SK-N-SH (cell line): ENCODE data around the gene SPOCK1. TPM values are rescaled to one million over a fixed set of nuclear protein-coding genes. Genes with fewer than 3 reads are reported as not detected.

ENCODE experiments used
- CTCF ChIA-PET: fragments of 300-600, 350-600 bp; formaldehyde crosslinking; extraction: SDS; loops from one replicate; lab custom pipeline; 2021; lab: Yijun Ruan, JAX
- POLR2A ChIA-PET: fragments of 350-600 bp; sonication (Branson Sonifier 250); formaldehyde crosslinking; extraction: SDS; loops from one replicate; lab custom pipeline; 2020; ENCODE audit warnings: antibody characterized with exemption, inconsistent platforms; lab: Yijun Ruan, JAX
- DNase-seq: peaks from one replicate; pipeline ENCODE4 v3.0.0; 2012
- H2AFZ ChIP-seq: fragments of 200-600 bp; sonication (generic); 2 replicates; pipeline ENCODE4 v1.8.1; 2016; ENCODE audit warnings: antibody characterized with exemption, mild to moderate bottlenecking, low read depth
- H3F3A ChIP-seq: fragments of 200-600 bp; sonication (generic); replicated peaks from 2 replicates; pipeline ENCODE3; 2016; ENCODE audit warnings: antibody characterized with exemption, mild to moderate bottlenecking; ENCODE audit not compliant: insufficient read depth
- H3K27ac ChIP-seq, 2 experiments: fragments of 200-500 bp in 1 of 2; fragments of 200-600 bp in 1 of 2; sonication (Bioruptor generic) in 1 of 2; sonication (generic), shearing (Covaris generic) in 1 of 2; 2 replicates each; pipeline versions ENCODE4 v1.5.1 to v1.6.1; 2014 to 2016; ENCODE audit warnings: low read depth in 2 of 2, inconsistent platforms in 1 of 2, low read length in 1 of 2, mild to moderate bottlenecking in 1 of 2, mixed read lengths in 1 of 2
- H3K27me3 ChIP-seq: fragments of 200-600 bp; sonication (generic), shearing (Covaris generic); 2 replicates; pipeline ENCODE4 v1.6.1; 2016; ENCODE audit warnings: mixed run types; ENCODE audit not compliant: insufficient read depth
- H3K36me3 ChIP-seq, 2 experiments: fragments of 200-500 bp in 1 of 2; fragments of 200-600 bp in 1 of 2; sonication (Bioruptor generic) in 1 of 2; sonication (generic) in 1 of 2; replicated peaks in 1 of 2; 2 replicates each; pipeline versions ENCODE3 to v1.5.1; 2014 to 2016; ENCODE audit warnings: low read length in 1 of 2, mild to moderate bottlenecking in 1 of 2; ENCODE audit not compliant: insufficient read depth in 2 of 2, control insufficient read depth in 1 of 2
- H3K4me1 ChIP-seq, 2 experiments: fragments of 200-500 bp in 1 of 2; fragments of 200-600 bp in 1 of 2; sonication (Bioruptor generic) in 1 of 2; sonication (generic), shearing (Covaris generic) in 1 of 2; 2 replicates each; pipeline versions ENCODE4 v1.5.1 to v1.6.1; 2014 to 2016; ENCODE audit warnings: low read depth in 1 of 2, low read length in 1 of 2, mixed run types in 1 of 2; ENCODE audit not compliant: insufficient read depth in 2 of 2, control insufficient read depth in 1 of 2
- H3K4me2 ChIP-seq: fragments of 200-600 bp; sonication (generic), shearing (Covaris generic); 2 replicates; pipeline ENCODE4 v1.6.1; 2017; ENCODE audit warnings: mixed run types
- H3K4me3 ChIP-seq, 2 experiments: fragments of 200-500 bp in 1 of 2; fragments of 200-600 bp in 1 of 2; sonication (Bioruptor generic) in 1 of 2; sonication (generic), shearing (Covaris generic) in 1 of 2; 2 replicates each; pipeline versions ENCODE4 v1.5.1 to v1.8.1; 2014 to 2016; ENCODE audit warnings: low read depth in 2 of 2, inconsistent platforms in 1 of 2, low read length in 1 of 2, mild to moderate bottlenecking in 1 of 2, mixed read lengths in 1 of 2, moderate library complexity in 1 of 2
- H3K79me2 ChIP-seq: fragments of 200-600 bp; sonication (generic); 2 replicates; pipeline ENCODE4 v1.8.1; 2017; ENCODE audit warnings: mild to moderate bottlenecking; ENCODE audit not compliant: insufficient read depth
- H3K9ac ChIP-seq: fragments of 200-600 bp; sonication (generic); 2 replicates; pipeline ENCODE4 v1.6.1; 2017; ENCODE audit warnings: mixed run types
- H3K9me2 ChIP-seq: fragments of 200-600 bp; sonication (generic); 2 replicates; pipeline ENCODE4 v1.6.1; 2017; ENCODE audit warnings: mixed run types
- H3K9me3 ChIP-seq: fragments of 200-600 bp; sonication (generic); 2 replicates; pipeline ENCODE4 v1.6.1; 2017; ENCODE audit warnings: mixed run types, mild to moderate bottlenecking, moderate library complexity
- H4K20me1 ChIP-seq: fragments of 200-600 bp; sonication (generic); 2 replicates; pipeline ENCODE4 v1.6.1; 2017; ENCODE audit warnings: mild to moderate bottlenecking, mixed run types; ENCODE audit not compliant: insufficient read depth
- CTCF ChIP-seq: fragments of 200-600 bp; sonication (generic); IDR thresholded peaks from 2 replicates; pipeline ENCODE4 v1.6.1; 2017; ENCODE audit warnings: antibody characterized with exemption, mild to moderate bottlenecking, moderate library complexity
- EZH2phosphoT487 ChIP-seq: fragments of 200-600 bp; sonication (generic); IDR thresholded peaks from 2 replicates; pipeline ENCODE4 v1.6.1; 2017; ENCODE audit warnings: low read depth, mixed run types, mild to moderate bottlenecking, antibody characterized with exemption, moderate library complexity, borderline replicate concordance
- FOXJ3 ChIP-seq: sonication (generic); formaldehyde crosslinking; IDR thresholded peaks from 2 replicates; pipeline ENCODE4 v1.5.1; 2020; ENCODE audit warnings: mild to moderate bottlenecking, missing genetic modification reagents
- GABPA ChIP-seq: IDR thresholded peaks from 2 replicates; pipeline ENCODE4 v1.4.0; 2012; ENCODE audit warnings: low read depth, mild to moderate bottlenecking
- GATA2 ChIP-seq: sonication (generic); formaldehyde crosslinking; IDR thresholded peaks from 2 replicates; pipeline ENCODE4 v1.5.0; 2020; ENCODE audit warnings: mild to moderate bottlenecking, missing genetic modification reagents
- IRF3 ChIP-seq: fragments of 150-350 bp; IDR thresholded peaks from 2 replicates; pipeline ENCODE4 v1.6.1; 2016; ENCODE audit warnings: mild to moderate bottlenecking, low read depth, low read length
- JUND ChIP-seq: IDR thresholded peaks from 2 replicates; pipeline ENCODE4 v1.4.0; 2012
- MEF2A ChIP-seq: IDR thresholded peaks from 2 replicates; pipeline ENCODE4 v1.4.0; 2012; ENCODE audit warnings: low read depth, borderline replicate concordance
- NRF1 ChIP-seq: IDR thresholded peaks from 2 replicates; pipeline ENCODE4 v1.6.1; 2012; ENCODE audit warnings: low read depth, mild to moderate bottlenecking, low read length
- PBX3 ChIP-seq: IDR thresholded peaks from 2 replicates; pipeline ENCODE4; 2012
- POLR2AphosphoS5 ChIP-seq: IDR thresholded peaks from 2 replicates; pipeline ENCODE4 v1.6.1; 2012; ENCODE audit warnings: low read depth, low read length
- SIN3A ChIP-seq: IDR thresholded peaks from 2 replicates; pipeline ENCODE4 v1.6.1; 2012; ENCODE audit warnings: low read depth, mild to moderate bottlenecking, low read length, moderate library complexity, borderline replicate concordance
- SMC3 ChIP-seq: IDR thresholded peaks from 2 replicates; pipeline ENCODE4 v1.6.1; 2012; ENCODE audit warnings: low read depth, low read length, improper control_type of control experiment
- USF1 ChIP-seq: IDR thresholded peaks from 2 replicates; pipeline ENCODE4 v1.4.0; 2012; ENCODE audit warnings: low read depth, borderline replicate concordance
- USF2 ChIP-seq: fragments of 150-350 bp; IDR thresholded peaks from 2 replicates; pipeline ENCODE4 v1.6.1; 2017; ENCODE audit warnings: antibody characterized with exemption, low read length, low read depth, borderline replicate concordance
- ZBTB33 ChIP-seq: IDR thresholded peaks from 2 replicates; pipeline ENCODE4 v1.4.0; 2012; ENCODE audit warnings: low read depth, borderline replicate concordance
- WGBS: methylation state at CpG from one replicate; pipeline ENCODE4 v1.1.6; 2017; ENCODE audit warnings: low lambda C conversion rate; 5-methylcytosine and 5-hydroxymethylcytosine counted together
- polyA plus RNA-seq, 3 experiments: library from polyadenylated mRNA; depleted of rRNA; stranded (reverse); fragments of >200 nt; gene quantifications; 2 replicates each; pipeline ENCODE4 v1.2.3, GENCODE V29; 2012

The SPOCK1 gene
- polyA plus RNA-seq, 1 of the 3 experiments (the other 2 are of a cell fraction) = 11.3 TPM

- Histone ChIP-seq H4K20me1 (no peaks in the 10 kb centered on the region), H3K9me2 (no peaks in the 10 kb centered on the region), H3K4me2 (no peak overlapping the region), H3K9me3 (no peaks in the 10 kb centered on the region), H2AFZ (no peak overlapping the region), H3K9ac (no peak overlapping the region), H3K27me3 (no peaks in the 10 kb centered on the region), H3K36me3 (no peaks in the 10 kb centered on the region), H3K79me2 (peaks cover 15% of the 10 kb centered on the region), H3K27ac (no peak overlapping the region), H3K4me3 (no peak overlapping the region), H3F3A (peaks cover 7% of the 10 kb centered on the region), H3K4me1 (peaks cover 8 to 27% of the 10 kb centered on the region in 2 experiments; a peak in 3 of 4 replicates)
- 72% methylated on average over 8 of the region's 8 CpGs for WGBS
- ChIA-PET POLR2A (no interaction called here), CTCF (interaction anchor here (0.9 to 9.9 kb wide), 5 partner anchors 9 to 181 kb away, joined by 3 to 140 read pairs (median 4); partner anchors contain the start of gene SPOCK1)
- DNase-seq = no peak
- TF ChIP-seq USF2 = no peak
- TF ChIP-seq IRF3 = no peak
- no peak for TF ChIP-seq JUND
Observed at GRCh38 chr5:137315534-137316345, 183.4 kb downstream of the SPOCK1 start.

GRCh38 chr5:137315109-137315508, 184.0 kb downstream of the SPOCK1 start:
- Histone ChIP-seq H3K4me3 (no peak overlapping the region), H3K9me3 (no peaks in the 10 kb centered on the region), H2AFZ (no peak overlapping the region), H3K36me3 (no peaks in the 10 kb centered on the region), H3F3A (peaks cover 10% of the 10 kb centered on the region), H4K20me1 (no peaks in the 10 kb centered on the region), H3K9ac (no peak overlapping the region), H3K4me2 (no peak overlapping the region), H3K4me1 (peaks cover 6 to 32% of the 10 kb centered on the region in 2 experiments; a peak in 3 of 4 replicates), H3K9me2 (no peaks in the 10 kb centered on the region), H3K79me2 (peaks cover 15% of the 10 kb centered on the region), H3K27ac (no peak overlapping the region), H3K27me3 (no peaks in the 10 kb centered on the region)
- no peak for DNase-seq
- POLR2A ChIA-PET = no interaction called here
- TF ChIP-seq FOXJ3 (CRISPR knock-in tag) (no peak), ZBTB33 (no peak), USF1 (no peak), PBX3 (no peak), SIN3A (no peak), GABPA (no peak), SMC3 (no peak), GATA2 (CRISPR knock-in tag) (no peak), POLR2AphosphoS5 (no peak), NRF1 (no peak), USF2 (no peak), CTCF (no peak), MEF2A (no peak), EZH2phosphoT487 (no peak)
- CTCF ChIA-PET = interaction anchor here (1.2 to 9.9 kb wide), 3 partner anchors 20 to 182 kb away, joined by 3 to 140 read pairs (median 3); partner anchors contain the start of gene SPOCK1
- 96% methylated on average over 2 of the region's 2 CpGs for WGBS
